HS-5 (cell line): ENCODE data around the gene CD4.

ENCODE experiments used
- DNase-seq: peaks from one replicate; pipeline ENCODE4 v3.0.0-alpha.2; 2012; ENCODE audit warnings: low read depth

CD4 gene

GRCh38 chr12:6829536-6830220, 40.4 kb downstream of the CD4 start:
- no peak for DNase-seq

- DNase-seq: no peak
Observed at GRCh38 chr12:6830286-6830890, 41.1 kb downstream of the CD4 start.

- DNase-seq: no peak
Observed at GRCh38 chr12:6830999-6831398, 41.7 kb downstream of the CD4 start.

- no peak for DNase-seq
Observed at GRCh38 chr12:6831450-6831995, 42.2 kb downstream of the CD4 start.

- DNase-seq: no peak
Observed at GRCh38 chr12:6832125-6832524, 42.8 kb downstream of the CD4 start.

- no peak for DNase-seq
Observed at GRCh38 chr12:6833189-6833890, 44.0 kb downstream of the CD4 start.

GRCh38 chr12:6834254-6834653, 44.9 kb downstream of the CD4 start:
- no peak for DNase-seq

- DNase-seq: no peak
Observed at GRCh38 chr12:6834873-6835272, 45.5 kb downstream of the CD4 start.

GRCh38 chr12:6836851-6837250, 47.5 kb downstream of the CD4 start:
- DNase-seq: no peak

- DNase-seq: no peak
Observed at GRCh38 chr12:6837370-6838060, 48.2 kb downstream of the CD4 start.

- no peak for DNase-seq
Observed at GRCh38 chr12:6838854-6839253, 49.5 kb downstream of the CD4 start.

GRCh38 chr12:6839482-6840201, 50.3 kb downstream of the CD4 start:
- DNase-seq: no peak

GRCh38 chr12:6840330-6840729, 51.0 kb downstream of the CD4 start:
- no peak for DNase-seq

GRCh38 chr12:6840761-6841515, 51.6 kb downstream of the CD4 start, which contains the start of gene GNB3:
Gene GNB3, plus strand, starts transcription at chr12:6840925. Its CDS starts 363 bp downstream, at chr12:6841288.
- DNase-seq: no peak

- no peak for DNase-seq
Observed at GRCh38 chr12:6842075-6842474, 52.7 kb downstream of the CD4 start.

- DNase-seq: no peak
Observed at GRCh38 chr12:6843118-6843902, 54.0 kb downstream of the CD4 start.

- no peak for DNase-seq
Observed at GRCh38 chr12:6845395-6845794, 56.1 kb downstream of the CD4 start.

GRCh38 chr12:6846316-6846869, 57.1 kb downstream of the CD4 start:
- no peak for DNase-seq

- no peak for DNase-seq
Observed at GRCh38 chr12:6847676-6848075, 58.3 kb downstream of the CD4 start.

- no peak for DNase-seq
Observed at GRCh38 chr12:6849427-6849826, 60.1 kb downstream of the CD4 start.
